ENCODE data around the gene NRIP2.

Gene NRIP2

DNA sequence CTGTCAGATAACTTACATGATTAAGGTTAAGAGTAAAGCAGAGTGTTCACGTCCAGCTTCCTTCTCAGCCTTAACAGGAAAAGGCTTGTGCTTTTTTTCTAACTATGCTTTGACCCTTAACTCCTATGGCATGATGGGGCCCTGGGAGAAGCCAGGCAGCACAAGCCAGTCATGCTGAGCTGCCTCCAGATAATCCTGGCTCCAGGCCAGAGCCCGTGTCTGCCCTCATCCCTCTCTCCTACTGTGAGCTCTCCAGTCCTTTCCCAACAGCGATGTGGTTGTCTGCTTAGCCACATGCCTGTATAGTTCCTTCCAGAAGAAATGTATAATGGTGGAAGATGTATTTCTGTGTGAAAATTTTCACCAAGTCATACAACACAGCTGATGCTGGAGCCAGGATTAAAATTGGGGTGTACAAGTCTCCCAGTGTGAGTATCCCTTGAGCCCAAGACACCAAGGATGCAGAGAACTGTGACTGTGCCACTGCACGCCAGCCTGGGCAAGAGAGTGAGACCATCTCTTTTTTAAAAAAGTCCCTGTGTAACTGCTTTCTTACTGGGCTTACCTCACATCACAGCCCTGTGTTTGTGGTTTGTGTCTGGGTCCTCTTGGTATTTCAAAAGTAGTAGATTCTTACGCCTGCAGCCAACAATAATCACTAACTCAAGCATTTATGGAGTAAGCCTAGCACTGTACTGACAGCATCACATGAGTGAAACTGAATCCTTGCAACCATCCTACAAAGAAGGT lies 30.3 kb downstream of the NRIP2 start:
- FAIRE-seq, result no peak
- TF ChIP-seq, protein P1, sequence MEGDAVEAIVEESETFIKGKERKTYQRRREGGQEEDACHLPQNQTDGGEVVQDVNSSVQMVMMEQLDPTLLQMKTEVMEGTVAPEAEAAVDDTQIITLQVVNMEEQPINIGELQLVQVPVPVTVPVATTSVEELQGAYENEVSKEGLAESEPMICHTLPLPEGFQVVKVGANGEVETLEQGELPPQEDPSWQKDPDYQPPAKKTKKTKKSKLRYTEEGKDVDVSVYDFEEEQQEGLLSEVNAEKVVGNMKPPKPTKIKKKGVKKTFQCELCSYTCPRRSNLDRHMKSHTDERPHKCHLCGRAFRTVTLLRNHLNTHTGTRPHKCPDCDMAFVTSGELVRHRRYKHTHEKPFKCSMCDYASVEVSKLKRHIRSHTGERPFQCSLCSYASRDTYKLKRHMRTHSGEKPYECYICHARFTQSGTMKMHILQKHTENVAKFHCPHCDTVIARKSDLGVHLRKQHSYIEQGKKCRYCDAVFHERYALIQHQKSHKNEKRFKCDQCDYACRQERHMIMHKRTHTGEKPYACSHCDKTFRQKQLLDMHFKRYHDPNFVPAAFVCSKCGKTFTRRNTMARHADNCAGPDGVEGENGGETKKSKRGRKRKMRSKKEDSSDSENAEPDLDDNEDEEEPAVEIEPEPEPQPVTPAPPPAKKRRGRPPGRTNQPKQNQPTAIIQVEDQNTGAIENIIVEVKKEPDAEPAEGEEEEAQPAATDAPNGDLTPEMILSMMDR (IDR thresholded peaks at IDR 0.05; ENCODE audit: insufficient read depth, missing control alignments), result no peak
- no peak for DNase-seq (ENCODE audit: insufficient read length, low spot score)

DNA sequence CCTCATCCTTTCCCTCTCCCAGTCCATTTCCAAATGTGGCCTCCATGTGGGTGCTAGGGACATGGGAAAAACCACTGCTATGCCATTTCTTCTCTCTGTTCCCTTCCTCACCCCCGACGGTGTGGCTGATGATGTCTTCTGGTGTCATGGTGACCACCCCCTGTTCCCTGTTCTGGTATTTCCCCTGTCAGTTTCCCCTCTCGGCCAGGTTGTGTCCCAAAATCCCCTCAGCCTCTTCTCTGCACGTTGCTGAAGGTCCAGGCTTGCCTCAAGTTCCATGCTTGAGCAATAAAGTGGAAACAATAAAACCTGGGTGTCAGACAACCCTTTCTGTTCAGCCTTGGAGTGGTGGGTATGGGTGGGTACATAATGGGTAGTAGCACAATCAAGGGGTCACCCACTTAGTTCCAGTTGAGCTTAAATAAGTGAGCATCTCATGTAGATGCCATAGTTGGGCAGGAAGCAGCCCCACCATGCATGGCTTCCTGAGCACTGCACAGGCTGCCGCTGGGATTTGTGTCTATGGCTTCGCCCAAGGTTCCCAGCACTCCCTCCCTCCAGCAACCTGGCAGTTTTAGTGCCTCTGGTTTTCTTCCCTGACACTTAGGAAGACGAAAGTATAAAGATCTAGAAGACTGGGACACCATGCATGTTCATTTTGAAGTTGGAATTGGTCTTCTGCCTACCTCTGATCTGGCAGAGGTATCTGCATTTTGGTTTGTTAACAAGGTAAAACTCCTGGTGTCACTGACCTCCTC lies 31.0 kb downstream of the NRIP2 start:
- TF ChIP-seq, protein P1 (IDR thresholded peaks at IDR 0.05; ENCODE audit: insufficient read depth, missing control alignments), result no peak
- DNase-seq (ENCODE audit: insufficient read length, low spot score) (no peak), FAIRE-seq (no peak)

DNA sequence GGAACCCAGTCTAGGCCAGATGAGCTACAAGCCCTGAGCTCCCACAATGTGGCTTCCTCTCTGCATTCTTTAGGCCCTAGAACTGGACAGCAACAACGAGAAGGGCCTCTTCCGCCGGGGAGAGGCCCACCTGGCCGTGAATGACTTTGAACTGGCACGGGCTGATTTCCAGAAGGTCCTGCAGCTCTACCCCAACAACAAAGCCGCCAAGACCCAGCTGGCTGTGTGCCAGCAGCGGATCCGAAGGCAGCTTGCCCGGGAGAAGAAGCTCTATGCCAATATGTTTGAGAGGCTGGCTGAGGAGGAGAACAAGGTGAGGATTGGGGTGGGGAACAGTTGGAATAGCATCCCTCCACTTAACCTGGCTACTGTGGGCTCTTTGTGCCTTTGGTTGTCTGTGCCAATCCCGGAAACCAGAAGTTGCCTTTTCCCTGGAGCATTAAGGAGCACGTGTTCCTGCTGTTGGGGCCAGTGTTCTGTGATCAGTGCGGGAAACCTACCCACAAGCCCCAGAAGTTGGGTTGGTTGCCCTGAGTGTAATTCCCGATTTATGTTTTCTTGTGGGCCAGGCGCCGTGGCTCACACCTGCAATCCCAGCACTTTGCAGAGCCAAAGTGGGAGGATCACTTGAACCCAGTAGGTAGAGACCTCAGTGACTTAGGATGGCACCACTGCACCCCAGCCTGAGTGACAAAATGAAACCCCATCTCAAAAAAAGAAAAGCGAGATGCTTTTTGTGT lies 33.6 kb downstream of the NRIP2 start:
- FAIRE-seq (no peak), DNase-seq (ENCODE audit: insufficient read length, low spot score) (no peak)
- TF ChIP-seq, protein P1 (IDR thresholded peaks at IDR 0.05; ENCODE audit: insufficient read depth, missing control alignments), result no peak

DNA sequence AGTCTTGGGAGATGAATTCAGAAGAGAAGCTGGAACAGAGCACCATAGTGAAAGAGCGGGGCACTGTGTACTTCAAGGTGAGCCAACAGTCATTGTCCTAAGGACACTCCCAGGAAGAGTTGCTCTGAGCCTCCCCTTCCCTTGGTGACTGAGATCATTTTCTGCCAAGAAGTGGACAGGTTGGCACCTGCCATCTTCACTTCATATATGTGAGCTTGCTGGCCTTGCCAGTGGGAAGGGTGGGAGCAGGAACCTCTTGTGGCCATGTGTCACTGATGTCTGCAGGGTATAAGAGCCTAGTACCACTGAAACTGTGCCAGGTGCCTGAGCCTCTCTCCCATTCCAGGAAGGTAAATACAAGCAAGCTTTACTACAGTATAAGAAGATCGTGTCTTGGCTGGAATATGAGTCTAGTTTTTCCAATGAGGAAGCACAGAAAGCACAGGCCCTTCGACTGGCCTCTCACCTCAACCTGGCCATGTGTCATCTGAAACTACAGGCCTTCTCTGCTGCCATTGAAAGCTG lies 34.7 kb downstream of the NRIP2 start:
- DNase-seq (ENCODE audit: insufficient read length, low spot score) (no peak), FAIRE-seq (no peak)
- TF ChIP-seq, protein P1 (IDR thresholded peaks at IDR 0.05; ENCODE audit: insufficient read depth, missing control alignments), result no peak

DNA sequence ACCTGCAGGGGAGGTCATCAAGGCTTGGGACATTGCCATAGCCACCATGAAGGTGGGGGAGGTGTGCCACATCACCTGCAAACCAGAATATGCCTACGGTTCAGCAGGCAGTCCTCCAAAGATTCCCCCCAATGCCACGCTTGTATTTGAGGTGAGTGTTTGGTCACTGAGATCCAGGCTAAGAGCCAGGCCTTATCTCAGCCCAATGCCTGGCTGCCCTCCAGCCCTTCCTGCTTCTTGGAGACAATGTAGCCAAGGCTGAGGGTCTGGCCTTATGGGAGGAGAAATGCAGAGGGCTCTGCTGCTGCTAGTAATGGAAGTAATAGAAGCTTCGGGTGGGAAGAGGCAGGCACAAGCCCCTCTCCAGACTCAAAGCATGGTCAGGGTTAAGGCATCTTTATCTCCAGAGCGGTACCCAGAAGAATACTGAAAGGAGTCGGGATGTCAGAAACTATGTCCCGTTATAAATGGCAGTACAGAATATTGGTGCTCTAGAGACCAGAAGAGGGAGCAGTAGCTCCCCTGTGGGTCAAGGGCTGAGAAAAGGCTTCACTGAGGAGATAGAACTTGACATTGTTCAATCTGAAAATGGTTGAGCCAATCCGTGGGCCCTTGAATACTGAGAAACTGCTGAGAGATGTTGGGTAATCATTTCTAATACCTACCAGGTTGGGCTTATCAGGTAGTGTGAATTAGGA lies 37.0 kb downstream of the NRIP2 start:
- TF ChIP-seq, protein P1 (IDR thresholded peaks at IDR 0.05; ENCODE audit: insufficient read depth, missing control alignments), result no peak
- FAIRE-seq (no peak), DNase-seq (ENCODE audit: insufficient read length, low spot score) (no peak)

DNA sequence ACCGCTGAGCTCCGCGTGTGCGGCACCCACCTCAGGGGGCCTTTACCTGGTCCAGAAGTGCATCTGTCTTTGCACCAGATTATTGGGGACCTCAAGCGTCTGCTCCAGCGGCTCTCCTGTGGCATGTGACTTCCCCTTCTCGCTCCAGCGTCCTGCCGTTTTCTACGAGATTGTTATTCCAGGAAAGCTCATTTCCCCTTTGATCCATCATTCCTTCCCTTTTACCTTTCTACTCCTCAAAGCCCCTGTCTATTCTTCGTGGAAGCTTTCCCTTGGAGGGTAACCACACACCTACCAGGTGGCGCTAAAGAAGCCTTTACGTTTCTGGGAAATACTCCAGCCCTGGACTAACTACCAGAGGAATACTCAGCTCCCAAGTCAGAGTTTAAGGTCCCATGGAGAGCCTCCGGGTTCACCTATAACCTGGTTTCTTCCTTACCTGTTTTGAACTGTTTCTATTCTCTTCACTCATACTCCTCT lies 38.6 kb downstream of the NRIP2 start:
- FAIRE-seq, result no peak
- DNase-seq (ENCODE audit: insufficient read length, low spot score), result no peak

More for the DNA sequence above, 38.6 kb downstream of the NRIP2 start:
- TF ChIP-seq, protein P1 (IDR thresholded peaks at IDR 0.05; ENCODE audit: insufficient read depth, missing control alignments), result peak; percentile 16

Data from D721Med (cell line).